PFSK-1 (cell line): Measurements from ENCODE around the gene SPIN1.

ENCODE experiments used
- FOXP2 ChIP-seq: optimal IDR thresholded peaks from 2 replicates; pipeline ENCODE3; 2011; ENCODE audit warnings: borderline replicate concordance, control low read depth, inconsistent platforms; ENCODE audit not compliant: insufficient read depth; ENCODE audit errors: extremely low read length, extremely low read depth
- POLR2AphosphoS5 ChIP-seq: IDR thresholded peaks from 2 replicates; pipeline ENCODE4 v1.6.1; 2012; ENCODE audit warnings: low read depth, mild to moderate bottlenecking, control low read depth, low read length, moderate library complexity
- REST ChIP-seq, 2 experiments: IDR thresholded peaks; 2 replicates each; pipeline versions ENCODE4 v1.6.1 to v1.8.0; 2011 to 2012; ENCODE audit warnings: low read depth in 2 of 2, low read length in 2 of 2, control low read depth in 1 of 2, inconsistent platforms in 1 of 2, mild to moderate bottlenecking in 1 of 2, moderate library complexity in 1 of 2; ENCODE audit not compliant: insufficient read depth in 1 of 2
- SIN3A ChIP-seq: IDR thresholded peaks from 2 replicates; pipeline ENCODE4 v1.6.1; 2012; ENCODE audit warnings: mild to moderate bottlenecking, low read length, moderate library complexity, borderline replicate concordance; ENCODE audit not compliant: insufficient read depth
- TAF1 ChIP-seq: IDR thresholded peaks from 2 replicates; pipeline ENCODE4 v1.6.1; 2012; ENCODE audit warnings: low read length, control low read depth, borderline replicate concordance; ENCODE audit not compliant: insufficient read depth

SPIN1 gene

GRCh38 chr9:88372103-88372654 is 16.1 kb upstream of the SPIN1 start:
- TF ChIP-seq FOXP2: no peak
- TF ChIP-seq SIN3A: no peak
- no peak for TF ChIP-seq REST (IDR thresholded peaks at IDR 0.05; ENCODE audit: insufficient read depth in 1 of 2, low read depth in 2 of 2, low read length in 2 of 2)
- no peak for TF ChIP-seq POLR2AphosphoS5
- TF ChIP-seq TAF1: no peak

- TF ChIP-seq FOXP2 (no peak), SIN3A (no peak), POLR2AphosphoS5 (no peak), REST (IDR thresholded peaks at IDR 0.05; ENCODE audit: insufficient read depth in 1 of 2, low read depth in 2 of 2, low read length in 2 of 2) (no peak), TAF1 (no peak)
Observed at GRCh38 chr9:88373045-88373444, 15.2 kb upstream of the SPIN1 start.

- TF ChIP-seq REST (IDR thresholded peaks at IDR 0.05; ENCODE audit: insufficient read depth in 1 of 2, low read depth in 2 of 2, low read length in 2 of 2): no peak
- TF ChIP-seq FOXP2: no peak
- no peak for TF ChIP-seq SIN3A
- no peak for TF ChIP-seq POLR2AphosphoS5
- no peak for TF ChIP-seq TAF1
Observed at GRCh38 chr9:88378317-88378716, 9.9 kb upstream of the SPIN1 start.

GRCh38 chr9:88379352-88379751 is 8.9 kb upstream of the SPIN1 start:
- no peak for TF ChIP-seq FOXP2
- TF ChIP-seq POLR2AphosphoS5: no peak
- TF ChIP-seq REST (IDR thresholded peaks at IDR 0.05; ENCODE audit: insufficient read depth in 1 of 2, low read depth in 2 of 2, low read length in 2 of 2): no peak
- TF ChIP-seq TAF1: no peak
- no peak for TF ChIP-seq SIN3A

- no peak for TF ChIP-seq POLR2AphosphoS5
- TF ChIP-seq REST (IDR thresholded peaks at IDR 0.05; ENCODE audit: insufficient read depth in 1 of 2, low read depth in 2 of 2, low read length in 2 of 2): no peak
- TF ChIP-seq FOXP2: no peak
- no peak for TF ChIP-seq TAF1
- TF ChIP-seq SIN3A: no peak
Observed at GRCh38 chr9:88380118-88380517, 8.1 kb upstream of the SPIN1 start.
